ENCODE measurements around the gene FGF4.

The FGF4 gene, protein sequence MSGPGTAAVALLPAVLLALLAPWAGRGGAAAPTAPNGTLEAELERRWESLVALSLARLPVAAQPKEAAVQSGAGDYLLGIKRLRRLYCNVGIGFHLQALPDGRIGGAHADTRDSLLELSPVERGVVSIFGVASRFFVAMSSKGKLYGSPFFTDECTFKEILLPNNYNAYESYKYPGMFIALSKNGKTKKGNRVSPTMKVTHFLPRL

DNA sequence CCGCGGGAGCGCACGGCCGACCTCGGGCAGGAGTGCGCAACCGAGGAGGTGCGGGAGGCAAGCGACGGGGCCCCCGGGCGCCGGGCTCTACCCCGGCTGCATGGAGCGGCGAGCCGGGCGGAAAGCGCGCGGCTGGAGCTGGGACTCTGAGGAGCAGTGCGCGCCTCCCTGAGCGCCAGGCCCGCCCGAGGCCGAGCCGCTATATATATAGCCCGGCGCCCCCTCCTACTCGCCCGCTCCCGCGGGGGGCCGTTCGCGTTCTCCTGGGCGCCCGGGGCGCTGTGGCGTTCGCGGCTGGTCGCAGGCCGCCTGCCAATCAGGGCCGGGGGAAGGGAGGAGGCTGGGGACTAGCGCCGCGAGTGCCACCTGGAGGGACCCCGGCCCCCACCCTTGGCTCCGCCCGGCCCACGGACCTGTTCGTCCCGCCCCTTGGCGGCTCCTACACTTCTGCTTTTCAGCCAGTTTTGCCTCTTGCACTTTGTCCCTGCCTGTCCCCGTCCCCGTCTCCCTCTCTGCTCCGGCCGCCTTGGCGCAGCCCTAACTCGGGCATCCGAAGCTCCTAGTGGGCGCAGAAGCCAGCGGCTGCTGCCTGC lies at the start of gene FGF4:
Gene FGF4 (minus strand): TSS at position 179 of the 593 bp plus-strand sequence. CDS start 257 bp downstream, outside the sequence.
- no peak for DNase-seq (ENCODE audit: low read depth in 2 of 2)

DNA sequence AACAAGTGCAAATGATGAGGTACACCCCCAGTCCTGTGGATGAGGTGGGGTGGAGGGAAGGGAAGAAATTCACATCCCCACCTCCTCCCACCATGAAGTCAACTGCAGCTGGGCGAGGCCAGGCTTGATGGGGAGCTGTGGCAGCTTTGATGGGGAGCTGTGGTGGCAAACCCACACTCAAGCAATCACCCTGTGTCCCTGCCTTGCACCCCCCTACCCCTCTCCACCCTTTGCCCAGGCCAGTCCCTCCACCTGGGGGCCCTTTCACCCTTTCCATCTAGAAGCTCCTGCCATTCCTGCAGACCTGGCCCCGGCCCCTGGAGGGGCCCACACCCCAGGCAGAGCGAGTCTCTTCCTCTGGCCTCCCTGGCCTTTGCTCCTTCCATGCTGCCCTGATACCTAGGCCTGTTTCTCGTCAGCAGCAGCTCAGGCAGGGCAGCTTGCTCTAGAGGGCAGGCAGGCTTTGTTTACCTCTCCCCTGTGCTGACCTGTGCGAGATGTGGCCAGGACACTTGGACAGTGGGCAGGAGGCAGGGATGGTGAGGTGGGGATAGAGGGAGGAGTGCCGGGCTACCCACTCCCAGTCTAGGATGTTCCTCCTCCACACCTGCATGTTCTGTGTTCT lies 48.6 kb upstream of the FGF4 start:
- no peak for DNase-seq (ENCODE audit: low read depth in 2 of 2)

DNA sequence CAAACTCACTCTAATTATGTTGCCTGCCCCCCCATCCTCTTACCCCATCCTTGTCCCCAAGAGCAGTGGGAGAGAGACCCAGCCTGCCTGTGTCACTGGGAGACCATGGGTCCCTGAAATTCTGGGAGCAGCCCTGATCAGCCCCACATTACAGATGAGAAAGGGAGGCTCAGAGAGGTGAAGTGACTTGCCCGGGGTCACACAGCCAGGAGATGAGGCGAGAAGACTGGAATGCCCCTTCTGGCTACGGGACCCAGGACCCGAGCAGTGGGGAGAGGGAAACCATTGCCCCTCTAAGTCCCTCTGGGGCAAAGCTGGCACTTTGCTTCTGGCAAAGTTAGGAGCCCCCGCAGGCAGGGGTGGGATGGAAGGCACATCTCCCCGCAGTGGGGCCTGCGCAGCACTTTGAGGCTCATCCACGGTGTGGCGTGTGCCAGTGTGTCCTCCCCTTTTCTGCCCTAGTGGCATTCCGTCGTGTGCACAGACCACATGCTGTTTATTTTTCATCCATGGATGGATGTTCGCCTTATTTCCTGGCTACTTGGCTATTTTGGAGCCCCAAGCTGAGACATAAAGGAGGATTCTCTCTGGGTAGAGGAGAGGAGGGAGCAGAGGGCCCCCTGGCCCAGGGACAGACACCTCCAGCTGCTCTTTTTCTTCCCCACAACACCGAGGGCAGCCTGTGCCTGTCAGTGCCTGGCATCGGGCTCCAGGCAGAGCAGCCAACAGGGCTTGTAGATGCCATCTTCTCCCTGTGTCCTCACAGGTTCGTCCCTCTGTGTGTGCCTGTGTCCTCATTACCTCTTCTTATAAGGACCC lies 47.7 kb upstream of the FGF4 start:
- DNase-seq (ENCODE audit: low read depth in 2 of 2): no peak

DNA sequence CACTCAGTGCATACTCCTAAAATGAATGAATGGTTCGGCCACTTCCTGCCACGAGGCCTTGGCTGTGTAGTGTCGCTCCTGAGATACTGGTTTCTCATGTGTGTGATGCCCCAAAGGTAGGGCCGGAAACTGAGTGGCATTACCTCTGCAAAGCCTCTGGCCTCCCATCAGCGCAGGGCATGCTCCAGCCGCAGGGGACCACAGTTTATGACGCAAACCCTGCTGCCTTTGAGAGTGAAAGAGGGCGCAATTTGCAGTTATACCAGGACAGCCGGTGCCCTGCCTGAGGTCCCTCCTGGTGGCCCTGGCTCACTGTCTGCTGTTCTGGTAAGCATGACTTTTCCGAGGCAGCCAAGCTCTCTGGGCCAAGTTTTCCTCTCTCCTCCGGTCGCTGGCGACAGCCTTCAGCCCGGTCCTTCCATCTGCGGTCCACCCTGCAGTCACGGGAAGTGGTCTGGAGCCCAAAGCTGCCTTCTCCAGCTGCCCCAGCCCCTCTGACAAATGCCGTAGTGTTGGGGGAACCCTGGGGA lies 46.4 kb upstream of the FGF4 start:
- DNase-seq (ENCODE audit: low read depth in 2 of 2): no peak

DNA sequence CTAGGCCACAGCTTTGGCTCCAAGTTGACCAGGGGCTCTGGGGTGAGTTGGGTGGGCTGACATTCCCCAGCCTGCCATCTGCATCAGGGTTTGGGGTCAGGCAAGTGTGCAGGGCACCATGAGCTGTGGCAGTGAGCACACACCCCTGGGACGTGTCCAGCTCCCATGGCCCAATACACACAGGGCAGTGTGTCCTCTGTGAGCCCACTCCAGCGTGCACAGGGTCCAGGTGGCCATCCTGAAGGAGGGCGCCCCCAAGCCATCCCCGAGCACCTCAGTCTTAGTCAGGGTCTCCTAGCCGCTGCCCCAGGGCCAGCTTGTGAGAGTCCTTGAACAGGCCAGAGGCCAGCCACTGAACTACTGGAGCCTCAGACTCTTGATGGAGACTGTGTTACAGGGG lies 45.3 kb upstream of the FGF4 start:
- DNase-seq (ENCODE audit: low read depth in 2 of 2): no peak

DNA sequence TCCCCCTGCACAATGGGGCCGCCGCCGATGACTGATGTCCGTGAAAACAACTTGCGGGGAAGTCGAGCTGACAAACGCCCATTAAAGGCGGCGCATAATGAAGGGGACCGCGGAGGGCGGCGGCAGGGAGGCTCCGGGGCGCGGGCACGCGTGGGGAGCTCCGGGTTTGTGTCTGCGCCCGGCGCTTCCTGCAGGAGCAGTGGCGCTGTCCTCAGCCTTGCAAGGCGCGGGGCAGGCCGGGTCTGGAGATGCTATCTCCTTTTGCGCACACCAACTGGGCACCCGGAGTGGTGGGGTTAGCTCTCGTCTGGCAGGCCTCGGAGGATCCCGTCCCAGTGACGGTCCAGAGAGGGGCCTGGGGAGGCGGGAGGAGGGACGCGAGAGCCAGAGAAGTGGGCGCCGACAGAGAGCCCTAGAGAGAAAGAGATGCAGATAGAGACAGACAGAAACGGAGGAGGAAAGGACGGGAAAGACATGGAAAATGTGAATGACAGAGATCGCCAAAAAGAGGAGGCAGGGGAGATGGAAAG lies 44.5 kb upstream of the FGF4 start:
- no peak for DNase-seq (ENCODE audit: low read depth in 2 of 2)

DNA sequence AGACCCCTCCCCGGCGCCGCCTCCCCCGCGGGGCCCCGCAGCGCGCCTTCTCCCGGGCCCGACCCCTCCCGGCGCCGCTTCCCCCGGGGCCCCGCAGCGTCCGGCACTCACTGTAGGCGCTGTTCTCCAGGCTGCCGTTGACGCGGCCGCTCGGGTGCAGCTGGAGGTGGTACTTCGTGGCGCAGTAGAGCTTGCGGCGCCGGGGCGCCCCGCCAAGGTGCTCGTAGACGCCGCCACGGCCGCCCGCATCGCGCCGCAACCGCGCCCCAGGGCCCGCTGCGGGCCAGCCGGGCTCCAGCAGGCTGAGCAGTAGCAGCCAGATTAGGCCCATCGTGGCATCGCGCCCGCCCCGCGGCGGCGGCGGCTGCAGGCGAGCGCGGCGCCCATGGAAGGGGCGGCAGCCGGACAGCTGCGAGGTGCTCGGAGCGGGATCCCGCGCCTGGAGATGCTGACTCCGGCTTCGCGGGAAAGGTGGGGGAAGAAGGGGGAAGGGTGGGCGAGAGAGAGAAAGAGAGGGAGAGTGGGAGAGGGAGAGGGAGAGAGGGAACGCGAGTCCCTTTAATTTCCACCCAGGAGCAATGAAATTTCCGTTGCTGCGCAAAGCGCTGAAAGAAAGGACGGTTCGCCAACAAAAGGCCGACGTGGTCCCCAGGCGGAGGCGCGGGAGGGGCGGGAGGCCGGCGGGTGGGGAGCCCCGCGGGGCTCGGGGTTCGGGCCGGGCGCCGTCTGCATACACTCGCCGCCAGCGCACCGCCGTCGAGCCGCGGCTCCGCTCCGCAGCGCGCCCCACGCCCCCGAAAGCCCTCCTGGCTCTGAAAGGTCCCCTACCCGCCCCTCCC lies 43.7 kb upstream of the FGF4 start, which contains the start of gene FGF3:
Gene FGF3 (minus strand): TSS at position 814 of the 839 bp plus-strand sequence. CDS start 483 bp downstream, at position 331.
- no peak for DNase-seq (ENCODE audit: low read depth in 2 of 2)

DNA sequence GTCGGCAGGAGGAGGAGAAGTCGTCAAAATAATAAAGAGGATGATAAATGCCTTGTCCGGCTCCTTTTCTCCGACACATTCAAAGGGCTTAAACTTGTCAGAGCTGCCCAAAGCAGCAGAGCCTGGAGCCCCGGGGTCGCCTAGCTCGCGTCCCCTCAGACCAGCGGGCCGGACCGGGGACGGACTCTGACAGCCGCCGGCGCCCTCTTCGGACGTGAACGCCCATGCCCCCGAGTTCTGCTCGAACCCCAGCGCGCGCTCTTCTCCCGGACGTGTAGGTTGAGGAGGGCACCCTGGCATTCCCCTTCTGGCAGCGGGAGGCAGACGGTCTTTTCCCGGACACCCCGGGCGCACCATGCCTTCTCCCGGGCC lies 43.1 kb upstream of the FGF4 start:
- DNase-seq (ENCODE audit: low read depth in 2 of 2): no peak

DNA sequence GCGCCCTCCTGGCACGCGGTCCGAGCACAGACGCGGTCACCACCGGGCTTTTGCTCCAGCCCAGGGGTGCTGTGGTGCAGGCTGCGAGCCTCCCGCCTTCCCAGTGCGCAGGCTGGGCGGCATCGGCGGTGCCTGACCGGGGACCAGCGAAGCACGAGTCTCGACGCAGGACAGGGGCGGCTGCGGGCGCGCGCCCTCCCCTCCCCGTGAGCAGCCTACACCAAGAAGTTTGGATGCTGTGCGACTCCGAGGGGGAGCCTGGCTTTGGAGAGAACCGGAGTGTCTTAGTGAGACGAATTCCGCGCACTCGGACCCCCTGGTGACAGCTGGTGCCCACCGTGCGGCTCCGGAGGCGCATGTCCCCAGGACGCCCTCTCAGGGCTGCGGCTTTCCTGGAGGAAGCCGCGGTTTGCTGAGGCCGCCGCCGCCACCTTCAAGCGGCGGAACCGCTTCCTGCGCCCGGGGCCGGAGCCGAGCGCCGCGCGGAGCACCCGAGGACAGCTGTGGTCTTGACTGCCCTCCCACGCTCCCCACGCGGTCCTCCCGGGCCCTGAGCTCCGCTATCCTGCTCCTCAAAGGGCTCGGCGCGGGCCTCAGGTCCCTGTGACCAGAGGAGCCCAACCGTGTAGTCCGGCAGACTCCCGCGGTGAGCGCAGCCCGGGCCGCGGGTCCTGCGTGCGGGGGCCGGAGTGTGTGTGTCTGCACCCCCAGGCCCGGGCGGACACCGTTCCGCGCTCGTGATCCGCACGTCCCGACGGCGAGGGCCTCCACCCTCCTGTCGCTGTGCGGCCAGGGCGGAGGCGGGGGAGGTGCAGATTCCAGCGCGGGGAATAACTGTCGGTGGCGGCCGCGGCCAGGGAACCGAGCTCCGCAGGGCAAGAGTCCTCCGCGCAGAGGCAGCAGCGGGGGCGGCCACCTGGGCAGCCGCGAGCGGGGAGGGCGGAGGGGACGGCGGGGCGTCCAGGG lies 42.4 kb upstream of the FGF4 start:
- DNase-seq (ENCODE audit: low read depth in 2 of 2): no peak

DNA sequence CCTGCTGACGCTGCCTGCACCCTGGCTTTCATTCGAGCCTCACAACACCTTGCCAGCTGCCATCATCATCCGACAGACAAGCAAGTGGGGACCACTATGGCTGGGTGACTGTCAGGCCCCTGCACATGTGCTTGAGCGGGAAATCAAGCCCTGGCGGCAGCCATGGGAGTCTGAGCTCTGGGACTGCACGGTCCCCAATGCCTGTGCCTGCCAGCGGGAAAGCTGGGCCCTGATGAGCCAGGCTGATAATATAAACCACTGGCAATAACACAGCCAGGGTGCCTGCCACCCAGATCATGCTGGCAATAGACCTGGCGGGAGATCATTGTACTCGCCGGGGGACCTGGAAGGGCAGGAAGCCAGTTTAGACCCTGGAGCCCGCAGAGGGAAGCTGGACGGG lies 41.5 kb upstream of the FGF4 start:
- no peak for DNase-seq (ENCODE audit: low read depth in 2 of 2)

DNA sequence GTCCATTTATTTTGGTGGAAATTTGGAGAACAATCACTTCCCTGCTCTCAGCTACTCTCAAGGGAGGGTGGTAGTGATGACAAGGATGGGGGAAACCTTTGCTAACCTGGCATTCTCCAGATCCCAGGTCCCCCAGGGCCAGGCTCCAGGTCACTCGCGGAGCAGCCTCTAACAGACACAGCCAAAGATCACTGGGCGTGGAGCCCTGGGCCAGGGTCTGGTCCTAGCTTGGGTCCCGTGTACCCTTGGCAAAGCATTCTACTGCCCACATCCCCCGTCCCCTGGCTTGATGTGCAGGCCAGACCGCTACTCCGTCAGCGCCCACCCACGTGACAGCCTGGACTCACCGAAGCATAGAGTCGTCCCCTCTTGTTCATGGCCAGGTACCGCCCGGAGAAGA lies 40.8 kb upstream of the FGF4 start:
- DNase-seq (ENCODE audit: low read depth in 2 of 2): no peak

DNA sequence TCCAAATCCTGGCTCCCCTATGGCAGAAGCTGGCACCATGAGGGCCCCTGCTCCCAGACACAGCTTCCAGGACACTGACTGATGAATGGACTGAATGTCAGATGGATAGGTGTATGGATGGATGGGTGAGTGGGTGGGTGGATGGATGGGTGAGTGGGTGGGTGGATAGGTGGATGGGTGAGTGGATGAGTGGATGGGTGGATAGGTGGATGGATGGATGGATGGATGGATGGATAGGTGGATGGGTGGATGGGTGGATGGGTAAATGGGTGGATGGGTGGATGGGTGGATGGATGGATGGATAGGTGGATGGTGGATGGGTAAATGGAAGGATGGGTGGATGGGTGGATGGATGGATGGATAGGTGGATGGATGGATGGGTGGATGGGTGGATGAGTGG lies 39.8 kb upstream of the FGF4 start:
- no peak for DNase-seq (ENCODE audit: low read depth in 2 of 2)

DNA sequence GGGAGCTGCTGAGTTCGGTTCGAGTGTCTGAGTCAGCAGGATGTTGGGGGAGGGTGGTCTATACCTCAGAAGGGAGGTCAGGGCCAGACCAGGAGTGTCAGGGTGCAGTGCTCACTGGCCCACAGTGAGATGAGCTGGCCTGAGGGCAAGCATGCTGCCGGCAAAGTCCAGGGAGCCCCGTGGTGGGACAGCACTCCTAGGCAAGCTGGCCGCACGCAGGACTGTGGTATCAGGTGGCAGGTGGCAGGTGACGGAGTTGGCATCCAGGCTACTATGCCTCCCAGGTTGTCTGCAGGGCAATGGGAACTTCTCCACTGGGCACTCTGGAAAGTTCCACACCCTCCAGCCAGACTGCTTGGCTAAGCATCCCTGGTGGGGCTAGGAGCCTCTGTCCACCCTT lies 39.3 kb upstream of the FGF4 start:
- no peak for DNase-seq (ENCODE audit: low read depth in 2 of 2)

DNA sequence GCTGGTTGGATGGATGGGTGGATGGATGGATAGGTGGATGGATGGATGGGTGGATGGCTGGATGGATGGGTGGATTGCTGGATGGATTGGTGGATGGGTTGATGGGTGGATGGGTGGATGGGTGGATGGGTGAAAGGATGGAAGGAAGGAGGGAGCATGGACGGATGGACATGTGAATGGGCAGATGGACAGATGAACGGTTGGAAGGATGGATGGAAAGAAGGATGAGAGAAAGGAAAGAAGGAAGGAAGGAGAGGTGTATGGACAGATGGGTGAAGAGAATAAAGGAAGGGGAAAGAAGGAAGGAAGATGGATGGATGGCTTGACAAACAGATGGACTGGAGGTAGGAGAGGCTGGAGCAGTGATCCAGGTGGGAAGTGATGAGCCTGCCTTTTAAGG lies 38.7 kb upstream of the FGF4 start:
- no peak for DNase-seq (ENCODE audit: low read depth in 2 of 2)

DNA sequence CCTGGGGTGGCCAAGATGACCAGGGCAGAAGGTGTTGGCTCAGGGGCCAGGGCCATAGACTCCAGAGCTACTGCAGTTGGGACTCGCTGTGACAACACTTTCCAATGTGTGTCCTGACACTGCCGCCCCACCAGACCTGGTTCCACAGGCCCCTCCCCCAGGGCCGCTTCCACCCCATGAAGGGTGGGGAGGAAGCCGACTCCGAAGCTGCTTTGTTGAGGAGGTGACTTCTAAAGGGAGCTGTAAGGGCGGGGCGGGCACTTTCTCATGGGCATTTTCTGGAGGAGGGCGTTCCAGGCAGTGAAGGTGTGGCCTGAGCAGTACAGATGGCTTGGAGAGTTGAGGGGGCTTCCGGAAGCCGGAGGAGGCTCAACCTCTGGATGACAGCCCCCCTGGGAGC lies 37.8 kb upstream of the FGF4 start:
- no peak for DNase-seq (ENCODE audit: low read depth in 2 of 2)

DNA sequence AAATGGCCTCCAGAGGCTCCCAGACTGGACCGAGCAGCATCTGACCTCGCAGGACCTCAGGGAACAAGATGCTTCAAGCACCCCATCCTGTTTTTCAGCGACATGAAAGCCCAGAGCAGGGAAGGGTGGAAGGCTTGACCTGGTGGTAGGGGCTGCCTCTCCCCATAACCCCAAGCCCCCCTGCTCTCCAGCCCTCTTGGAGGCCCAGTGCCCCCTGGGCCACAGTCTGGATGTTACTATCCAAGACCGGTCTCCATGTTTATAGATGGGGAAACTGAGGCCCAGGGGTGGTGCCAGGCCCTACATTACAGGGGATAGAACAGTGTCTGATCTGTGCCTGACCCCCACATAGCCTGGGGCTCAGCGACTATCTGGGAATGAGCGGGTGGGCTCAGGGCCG lies 37.1 kb upstream of the FGF4 start:
- DNase-seq (ENCODE audit: low read depth in 2 of 2): no peak

DNA sequence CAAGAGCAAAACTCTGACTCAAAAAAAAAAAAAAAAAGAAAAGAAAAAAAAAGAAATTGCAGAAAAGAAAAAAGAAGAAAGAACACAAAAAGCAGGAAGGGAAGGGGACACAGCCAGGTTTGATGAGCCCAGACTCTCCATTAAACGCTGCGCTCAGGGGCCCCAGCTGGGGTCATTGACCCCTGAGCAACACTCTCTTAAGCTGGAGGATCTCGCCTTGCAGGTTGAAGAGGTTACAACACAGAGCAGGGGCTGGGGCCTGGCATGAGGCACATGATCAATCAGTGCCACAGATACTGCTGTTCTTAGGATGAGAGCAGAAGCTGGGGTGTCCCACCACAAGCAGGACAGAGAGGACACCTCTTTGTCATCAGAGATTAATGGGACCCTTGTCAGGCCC lies 36.3 kb upstream of the FGF4 start:
- DNase-seq (ENCODE audit: low read depth in 2 of 2): no peak

DNA sequence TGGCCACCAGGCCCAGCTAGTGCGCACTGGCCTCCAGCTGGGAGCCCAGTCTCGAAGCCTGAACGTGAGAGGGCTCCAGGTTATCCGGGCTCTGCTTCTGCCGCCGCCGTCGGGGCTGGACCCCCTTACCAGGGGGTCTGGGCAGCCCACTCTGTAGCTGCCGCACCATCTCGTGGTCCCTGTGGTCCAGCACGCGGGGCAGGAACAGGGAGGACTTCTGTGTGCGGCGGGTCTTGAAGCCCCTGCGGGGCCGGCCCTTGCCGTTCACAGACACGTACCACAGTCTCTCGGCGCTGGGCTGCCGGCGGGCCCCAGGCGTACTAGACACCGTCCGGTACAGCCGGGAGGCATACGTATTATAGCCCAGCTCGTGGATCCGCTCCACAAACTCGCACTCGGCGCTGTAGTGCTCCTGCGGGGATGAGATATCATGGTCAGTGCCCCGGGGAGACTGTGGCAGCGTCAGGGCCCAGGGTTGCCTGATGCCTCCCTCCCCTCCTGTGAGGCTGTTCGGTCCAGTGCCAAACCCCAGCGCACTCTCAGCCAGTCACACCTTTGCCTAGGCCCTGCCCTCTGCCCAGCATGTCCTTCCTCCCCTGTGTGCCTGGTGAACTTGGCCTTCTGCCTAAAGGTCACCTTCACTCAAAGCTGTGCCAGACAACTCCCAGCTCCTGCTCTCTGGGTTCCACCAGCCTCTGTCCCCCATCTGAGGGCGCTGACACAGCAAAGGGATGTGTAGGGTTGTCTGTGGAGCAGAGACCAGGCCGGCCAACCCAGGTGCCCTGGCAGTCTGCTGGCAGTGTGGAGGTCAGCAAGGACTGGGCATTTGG lies 35.4 kb upstream of the FGF4 start:
- DNase-seq (ENCODE audit: low read depth in 2 of 2): no peak

DNA sequence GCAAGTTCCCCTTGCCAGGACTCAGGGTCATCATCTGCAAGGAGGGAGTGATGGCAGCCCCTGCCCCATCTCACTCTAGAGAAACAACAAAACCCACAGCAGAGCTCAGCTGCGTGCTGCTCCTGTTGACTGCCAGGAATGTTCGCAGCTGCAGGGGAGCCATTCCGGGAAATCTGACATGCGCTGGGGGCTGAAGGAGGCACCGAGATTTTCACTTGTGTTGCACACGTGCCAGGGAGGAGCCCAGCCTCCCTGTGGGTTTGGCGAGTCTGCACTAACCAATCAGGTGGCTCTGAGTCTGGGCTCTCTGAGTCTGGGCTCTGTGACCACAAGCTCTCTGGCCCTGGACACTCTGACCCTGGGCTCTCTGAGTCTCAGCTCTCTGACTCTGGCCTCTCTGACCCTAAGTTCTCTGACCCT lies 33.5 kb upstream of the FGF4 start:
- DNase-seq (ENCODE audit: low read depth in 2 of 2): no peak
